Stimulated activated CD8-positive, alpha-beta memory T cell treated with anti-CD3 and anti-CD28 coated beads, Interleukin-7, amount 100 ng/mL, for 1 hour (primary cell): ENCODE data around the gene AGAP2.

ENCODE experiments used
- DNase-seq, 2 donors: peaks; one replicate each; pipeline ENCODE4 v3.0.0-alpha.2; 2020; ENCODE audit warnings: low read depth in 2 of 2

AGAP2 gene

GRCh38 chr12:57767876-57768275, 29.3 kb upstream of the AGAP2 start:
- DNase-seq = no peak

GRCh38 chr12:57767305-57767698, 28.8 kb upstream of the AGAP2 start:
- DNase-seq = no peak

GRCh38 chr12:57766464-57767304, 28.1 kb upstream of the AGAP2 start, which contains the start of gene CYP27B1:
CYP27B1 (minus strand) TSS chr12:57767078; CDS start chr12:57767041, 37 bp downstream.
- no peak for DNase-seq

GRCh38 chr12:57765698-57766463, 27.3 kb upstream of the AGAP2 start:
- no peak for DNase-seq

- no peak for DNase-seq
Measured at GRCh38 chr12:57765003-57765697, 26.6 kb upstream of the AGAP2 start.

GRCh38 chr12:57764662-57765002, 26.1 kb upstream of the AGAP2 start:
- no peak for DNase-seq

GRCh38 chr12:57763881-57764661, 25.5 kb upstream of the AGAP2 start:
- DNase-seq = no peak

GRCh38 chr12:57762463-57762862, 23.9 kb upstream of the AGAP2 start:
- no peak for DNase-seq

- no peak for DNase-seq
Measured at GRCh38 chr12:57761391-57761998, 23.0 kb upstream of the AGAP2 start.

GRCh38 chr12:57760347-57760982, 21.9 kb upstream of the AGAP2 start:
- DNase-seq = no peak

GRCh38 chr12:57759360-57759980, 20.9 kb upstream of the AGAP2 start:
- no peak for DNase-seq

- no peak for DNase-seq
Measured at GRCh38 chr12:57758552-57759359, 20.2 kb upstream of the AGAP2 start.

GRCh38 chr12:57757771-57758170, 19.2 kb upstream of the AGAP2 start:
- no peak for DNase-seq

GRCh38 chr12:57756406-57757341, 18.1 kb upstream of the AGAP2 start:
- DNase-seq = peak; percentile 40 to 43

GRCh38 chr12:57755454-57756372, 17.2 kb upstream of the AGAP2 start:
- DNase-seq = no peak

- DNase-seq = no peak
Measured at GRCh38 chr12:57755194-57755453, 16.6 kb upstream of the AGAP2 start.

- peak; percentile 55 to 63 for DNase-seq
Measured at GRCh38 chr12:57754411-57755193, 16.1 kb upstream of the AGAP2 start, which contains the start of gene MARCHF9. MARCHF9 (plus strand) TSS chr12:57755103; CDS start chr12:57755529, 426 bp downstream.
